GM18519 (cell line): ENCODE measurements around the gene ACE.

Experiments used
- ATAC-seq: cut with Tn5 transposase; IDR thresholded peaks from one replicate; pipeline ENCODE4 v1.9.1; 2021; ENCODE audit warnings: mild to moderate bottlenecking, moderate library complexity; ENCODE audit not compliant: unreplicated experiment, low FRiP score

ACE gene

GRCh38 chr17:63476854-63477479, at the start of gene ACE:
ACE (plus strand) TSS chr17:63477061; CDS start chr17:63477095, 34 bp downstream.
- ATAC-seq: no peak

- no peak for ATAC-seq
These were observed 47.1 kb upstream of the ACE start for GRCh38 chr17:63429766-63430165.

- ATAC-seq: no peak
These were observed 46.6 kb upstream of the ACE start for GRCh38 chr17:63430223-63430622.

GRCh38 chr17:63431618-63431938, 45.3 kb upstream of the ACE start:
- ATAC-seq: no peak

GRCh38 chr17:63431939-63432804, 44.7 kb upstream of the ACE start:
- ATAC-seq: no peak

GRCh38 chr17:63433746-63434591, 42.9 kb upstream of the ACE start:
- no peak for ATAC-seq

- no peak for ATAC-seq
These were observed 41.8 kb upstream of the ACE start for GRCh38 chr17:63434951-63435571.

- no peak for ATAC-seq
These were observed 41.0 kb upstream of the ACE start for GRCh38 chr17:63435681-63436522.

GRCh38 chr17:63436523-63437110, 40.2 kb upstream of the ACE start:
- ATAC-seq: no peak

GRCh38 chr17:63437287-63438091, 39.4 kb upstream of the ACE start:
- no peak for ATAC-seq

GRCh38 chr17:63438092-63439051, 38.5 kb upstream of the ACE start:
- no peak for ATAC-seq

GRCh38 chr17:63439687-63440086, 37.2 kb upstream of the ACE start:
- no peak for ATAC-seq

GRCh38 chr17:63440127-63440769, 36.6 kb upstream of the ACE start:
- no peak for ATAC-seq

- no peak for ATAC-seq
These were observed 36.0 kb upstream of the ACE start for GRCh38 chr17:63440770-63441335.

GRCh38 chr17:63441654-63442053, 35.2 kb upstream of the ACE start:
- ATAC-seq: no peak

GRCh38 chr17:63442074-63442473, 34.8 kb upstream of the ACE start:
- no peak for ATAC-seq

GRCh38 chr17:63442549-63443035, 34.3 kb upstream of the ACE start:
- ATAC-seq: no peak
